NCI-H2081 treated with DMSO at 0.1 percent for 48 hours (cell line): ENCODE measurements around the gene PSMB2.

ENCODE experiments used
- DNase-seq: peaks from one replicate; lab custom pipeline; 2025; lab: John Stamatoyannopoulos, UW

PSMB2 gene

GRCh38 chr1:35642471-35642955 lies 1.2 kb upstream of the PSMB2 start:
- no peak for DNase-seq

- DNase-seq = no peak
Measured at GRCh38 chr1:35640380-35641232, 720 bp downstream of the PSMB2 start.

- no peak for DNase-seq
Measured at GRCh38 chr1:35637401-35637809, 3.9 kb downstream of the PSMB2 start.

- DNase-seq = no peak
Measured at GRCh38 chr1:35633547-35633946, 7.8 kb downstream of the PSMB2 start.

GRCh38 chr1:35631396-35631795 lies 9.9 kb downstream of the PSMB2 start:
- no peak for DNase-seq

- no peak for DNase-seq
Measured at GRCh38 chr1:35629051-35629450, 12.3 kb downstream of the PSMB2 start.

- no peak for DNase-seq
Measured at GRCh38 chr1:35623832-35624231, 17.5 kb downstream of the PSMB2 start.

- DNase-seq = no peak
Measured at GRCh38 chr1:35622510-35623178, 18.7 kb downstream of the PSMB2 start.

- DNase-seq = no peak
Measured at GRCh38 chr1:35619237-35620121, 21.8 kb downstream of the PSMB2 start.

- DNase-seq = no peak
Measured at GRCh38 chr1:35615440-35615839, 25.9 kb downstream of the PSMB2 start.

- no peak for DNase-seq
Measured at GRCh38 chr1:35611655-35612054, 29.7 kb downstream of the PSMB2 start.

GRCh38 chr1:35605867-35606182 lies 35.5 kb downstream of the PSMB2 start:
- DNase-seq = no peak

- DNase-seq = no peak
Measured at GRCh38 chr1:35605071-35605866, 36.1 kb downstream of the PSMB2 start.

GRCh38 chr1:35603941-35604340 lies 37.4 kb downstream of the PSMB2 start:
- no peak for DNase-seq

- no peak for DNase-seq
Measured at GRCh38 chr1:35603468-35603867, 37.9 kb downstream of the PSMB2 start.

- DNase-seq = no peak
Measured at GRCh38 chr1:35600593-35600992, 40.7 kb downstream of the PSMB2 start.

- no peak for DNase-seq
Measured at GRCh38 chr1:35599411-35599810, 41.9 kb downstream of the PSMB2 start.

GRCh38 chr1:35598895-35599294 lies 42.4 kb downstream of the PSMB2 start:
- DNase-seq = no peak

GRCh38 chr1:35597870-35598269 lies 43.5 kb downstream of the PSMB2 start:
- DNase-seq = no peak

- DNase-seq = no peak
Measured at GRCh38 chr1:35595684-35596083, 45.6 kb downstream of the PSMB2 start.

GRCh38 chr1:35594005-35594760 lies 47.1 kb downstream of the PSMB2 start:
- no peak for DNase-seq
